Panc1 (cell line): Measurements from ENCODE around the gene MCF2L2. TPM values are rescaled to one million over a fixed set of nuclear protein-coding genes. Genes with fewer than 3 reads are reported as not detected.

Experiments used
- ATAC-seq: fragments of 200-7000 bp; cut with Tn5 transposase; 2 replicates; pipeline ENCODE4 v1.9.1; 2020; ENCODE audit warnings: mild to moderate bottlenecking, moderate library complexity
- BruUV-seq: library from RNA; stranded (reverse); fragments of 400-500 nt; replicated peaks from 2 replicates; lab custom pipeline; 2021; lab: Mats Ljungman, UMichigan
- CTCF ChIA-PET: fragments of 300-600 bp; sonication (Branson Sonifier 250); formaldehyde crosslinking; loops from one replicate; lab custom pipeline; 2022; ENCODE audit warnings: antibody characterized with exemption; lab: Charles Lee
- POLR2A ChIA-PET: fragments of 300-600 bp; sonication (Branson Sonifier 250); formaldehyde crosslinking; loops from one replicate; lab custom pipeline; 2022; ENCODE audit warnings: antibody characterized with exemption; lab: Charles Lee
- DNase-seq: peaks from one replicate; pipeline ENCODE4 v3.0.0-alpha.2; 2010; ENCODE audit warnings: low read depth, low spot score
- H3K27ac ChIP-seq: 2 replicates; pipeline ENCODE4 v1.5.1; 2011; ENCODE audit warnings: mild to moderate bottlenecking, low read length, inconsistent platforms
- H3K27me3 ChIP-seq: fragments of 200-500 bp; sonication (Bioruptor generic); 2 replicates; pipeline ENCODE4 v1.6.0; 2014; ENCODE audit warnings: low read length, inconsistent platforms; ENCODE audit not compliant: control insufficient read depth, insufficient read depth
- H3K36me3 ChIP-seq: fragments of 200-500 bp; sonication (Bioruptor generic); 2 replicates; pipeline ENCODE4 v1.5.1; 2014; ENCODE audit warnings: inconsistent platforms, mild to moderate bottlenecking, low read length, moderate library complexity; ENCODE audit not compliant: control insufficient read depth, insufficient read depth
- H3K4me1 ChIP-seq: 2 replicates; pipeline ENCODE4 v1.5.1; 2011; ENCODE audit warnings: inconsistent platforms, mild to moderate bottlenecking, low read length, moderate library complexity; ENCODE audit not compliant: control insufficient read depth, insufficient read depth
- H3K4me3 ChIP-seq, 2 experiments: 2 replicates each; pipeline ENCODE4 v1.5.1; 2011 to 2012; ENCODE audit warnings: low read depth in 2 of 2, low read length in 2 of 2, mild to moderate bottlenecking in 2 of 2, inconsistent platforms in 1 of 2, moderate library complexity in 1 of 2
- H3K9me3 ChIP-seq: fragments of 200-500 bp; sonication (Bioruptor generic); 2 replicates; pipeline ENCODE4 v1.5.1; 2014; ENCODE audit warnings: low read depth, mild to moderate bottlenecking, inconsistent platforms, low read length, moderate library complexity; ENCODE audit not compliant: control insufficient read depth, insufficient read depth
- POLR2AphosphoS5 ChIP-seq: IDR thresholded peaks from 2 replicates; pipeline ENCODE4 v1.6.1; 2012; ENCODE audit warnings: mild to moderate bottlenecking, low read depth, low read length, moderate library complexity
- REST ChIP-seq, 2 experiments: IDR thresholded peaks; 2 replicates each; pipeline ENCODE4 v1.6.1; 2011 to 2012; ENCODE audit warnings: low read depth in 2 of 2, control low read depth in 1 of 2, low read length in 1 of 2, mild to moderate bottlenecking in 1 of 2, moderate library complexity in 1 of 2; ENCODE audit not compliant: insufficient read depth in 1 of 2
- SIN3A ChIP-seq: IDR thresholded peaks from 2 replicates; pipeline ENCODE4 v1.6.1; 2012; ENCODE audit warnings: low read depth, mild to moderate bottlenecking, low read length, moderate library complexity, borderline replicate concordance; ENCODE audit not compliant: insufficient read depth
- TCF7L2 ChIP-seq: IDR thresholded peaks from 2 replicates; pipeline ENCODE4 v1.6.1; 2011; ENCODE audit warnings: mild to moderate bottlenecking, low read depth, low read length, inconsistent platforms
- in situ Hi-C: cut with HindIII; loops from 2 replicates; pipeline ENCODE4 v1.10.0; 2016; ENCODE audit warnings: low sequenced_read_pairs, low pct_unique_long_range_greater_than_20kb
- intact Hi-C: fragments of 100-400 bp; cut with micrococcal nuclease; formaldehyde crosslinking; loops from one replicate; pipeline ENCODE4 v1.10.0; 2022; ENCODE audit not compliant: unreplicated experiment
- total RNA-seq: library from RNA; stranded (reverse); gene quantifications from one replicate; pipeline ENCODE4 v1.2.1, GENCODE V29; 2021; ENCODE audit not compliant: unreplicated experiment
- TF ChIP-seq, protein P1 (sequence below): fragments of 450-650 bp; IDR thresholded peaks from 2 replicates; pipeline ENCODE4 v1.5.1; 2017; ENCODE audit warnings: mild to moderate bottlenecking

MCF2L2 gene
- total RNA-seq, 1 experiment from 2014 or later: 1.0 TPM

DNA sequence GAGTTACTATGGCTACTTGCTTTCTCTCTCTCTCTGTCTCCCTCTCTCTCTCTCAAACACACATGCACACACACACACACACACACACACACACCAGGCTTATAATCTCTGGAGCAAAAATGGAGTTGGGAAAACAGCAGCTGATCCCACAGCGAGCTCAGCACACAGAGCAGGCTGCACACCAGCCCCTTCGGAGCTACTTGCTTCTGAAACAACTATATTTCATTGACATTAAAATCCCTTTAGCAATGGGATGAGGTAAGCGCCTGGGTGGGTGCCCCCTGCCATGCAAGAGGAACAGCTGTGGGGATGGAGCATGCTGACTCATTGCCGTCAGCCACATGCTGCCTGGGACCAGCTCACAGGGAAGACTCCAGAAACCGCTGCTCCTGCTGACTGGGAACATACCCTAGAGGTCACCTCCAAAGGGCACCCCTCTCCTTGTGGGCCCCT lies 129.7 kb downstream of the MCF2L2 start:
- H3K27ac ChIP-seq: no peak overlapping the region
- BruUV-seq: no TSS peak
- peak; percentile 43; the same call in 1 of the 2 replicates for ATAC-seq

DNA sequence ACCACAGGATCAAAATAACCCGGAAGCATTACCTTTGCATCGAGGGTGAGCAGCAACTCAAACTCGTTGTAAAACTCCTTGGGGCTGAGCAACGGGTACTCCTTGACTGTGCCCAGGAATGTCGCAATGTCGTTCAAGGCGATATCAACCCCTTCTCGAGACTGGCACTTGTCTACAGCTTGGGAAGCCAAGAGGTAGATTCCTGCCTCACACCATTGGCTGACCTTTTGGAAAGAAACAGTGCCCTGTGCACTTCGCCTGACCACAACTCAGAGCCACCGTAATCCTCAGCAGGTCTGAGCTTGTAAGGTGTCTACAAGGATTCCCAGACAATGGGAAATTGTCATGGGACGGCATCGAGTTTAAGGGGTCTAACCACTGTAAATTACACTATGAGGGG lies 131.5 kb downstream of the MCF2L2 start:
- in situ Hi-C loops (no loop called here), intact Hi-C loops (no loop called here)
- ChIA-PET CTCF (no interaction called here), POLR2A (no interaction called here)
- no peak overlapping the region for H3K4me3 ChIP-seq
- H3K27me3 ChIP-seq: no peaks in the 10 kb centered on the region
- DNase-seq: no peak
- no peak overlapping the region for H3K27ac ChIP-seq
- no peak for ATAC-seq
- no TSS peak for BruUV-seq
- no peaks in the 10 kb centered on the region for H3K9me3 ChIP-seq
- no peaks in the 10 kb centered on the region for H3K36me3 ChIP-seq
- H3K4me1 ChIP-seq: no peaks in the 10 kb centered on the region
- no peak for TF ChIP-seq SIN3A
- no peak for TF ChIP-seq TCF7L2
- TF ChIP-seq POLR2AphosphoS5: no peak
- TF ChIP-seq, protein P1, sequence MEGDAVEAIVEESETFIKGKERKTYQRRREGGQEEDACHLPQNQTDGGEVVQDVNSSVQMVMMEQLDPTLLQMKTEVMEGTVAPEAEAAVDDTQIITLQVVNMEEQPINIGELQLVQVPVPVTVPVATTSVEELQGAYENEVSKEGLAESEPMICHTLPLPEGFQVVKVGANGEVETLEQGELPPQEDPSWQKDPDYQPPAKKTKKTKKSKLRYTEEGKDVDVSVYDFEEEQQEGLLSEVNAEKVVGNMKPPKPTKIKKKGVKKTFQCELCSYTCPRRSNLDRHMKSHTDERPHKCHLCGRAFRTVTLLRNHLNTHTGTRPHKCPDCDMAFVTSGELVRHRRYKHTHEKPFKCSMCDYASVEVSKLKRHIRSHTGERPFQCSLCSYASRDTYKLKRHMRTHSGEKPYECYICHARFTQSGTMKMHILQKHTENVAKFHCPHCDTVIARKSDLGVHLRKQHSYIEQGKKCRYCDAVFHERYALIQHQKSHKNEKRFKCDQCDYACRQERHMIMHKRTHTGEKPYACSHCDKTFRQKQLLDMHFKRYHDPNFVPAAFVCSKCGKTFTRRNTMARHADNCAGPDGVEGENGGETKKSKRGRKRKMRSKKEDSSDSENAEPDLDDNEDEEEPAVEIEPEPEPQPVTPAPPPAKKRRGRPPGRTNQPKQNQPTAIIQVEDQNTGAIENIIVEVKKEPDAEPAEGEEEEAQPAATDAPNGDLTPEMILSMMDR: no peak

More for the DNA sequence above, 129.7 kb downstream of the MCF2L2 start:
- no peaks in the 10 kb centered on the region for H3K4me1 ChIP-seq
- no peak overlapping the region for H3K4me3 ChIP-seq
- in situ Hi-C loops (no loop called here), intact Hi-C loops (no loop called here)
- no peaks in the 10 kb centered on the region for H3K9me3 ChIP-seq
- DNase-seq: no peak
- H3K27me3 ChIP-seq: no peaks in the 10 kb centered on the region
- no peak for TF ChIP-seq TCF7L2
- TF ChIP-seq REST (IDR thresholded peaks at IDR 0.05; ENCODE audit: insufficient read depth in 1 of 2, low read depth in 2 of 2, low read length in 1 of 2): no peak
- TF ChIP-seq, protein P1: no peak
- no peak for TF ChIP-seq POLR2AphosphoS5
- no peak for TF ChIP-seq SIN3A
- CTCF ChIA-PET: interaction anchor here (0.6 kb wide), 1 partner anchor 22 kb away, joined by 3 read pairs; no protein-coding TSS in a partner anchor
- no peaks in the 10 kb centered on the region for H3K36me3 ChIP-seq
- POLR2A ChIA-PET: no interaction called here
